Endometrial microvascular endothelial cells (primary cell): ENCODE data around the gene ARHGEF4. TPM values are rescaled to one million over a fixed set of nuclear protein-coding genes. Genes with fewer than 3 reads are reported as not detected.
"Not testable (repeated sequence)": the region's sequence is repeated elsewhere in the genome, so short reads cannot be mapped to it uniquely, and the experiment has no call there.

Experiments used
- in situ Hi-C: cut with HindIII; loops from 2 replicates; pipeline ENCODE4 v1.10.0; 2017; ENCODE audit warnings: low sequenced_read_pairs, low pct_unique_long_range_greater_than_20kb; ENCODE audit errors: inconsistent ontology term
- total RNA-seq: library from RNA; depleted of rRNA; stranded (reverse); fragments of >200 nt; gene quantifications from one replicate; pipeline ENCODE4 v1.2.3, GENCODE V29; 2015; ENCODE audit errors: inconsistent ontology term

Gene ARHGEF4
- total RNA-seq, 1 donor from 2014 or later = not detected

- in situ Hi-C loops = no loop called here
Measured at GRCh38 chr2:131049150-131049718, 212.5 kb downstream of the ARHGEF4 start.

DNA sequence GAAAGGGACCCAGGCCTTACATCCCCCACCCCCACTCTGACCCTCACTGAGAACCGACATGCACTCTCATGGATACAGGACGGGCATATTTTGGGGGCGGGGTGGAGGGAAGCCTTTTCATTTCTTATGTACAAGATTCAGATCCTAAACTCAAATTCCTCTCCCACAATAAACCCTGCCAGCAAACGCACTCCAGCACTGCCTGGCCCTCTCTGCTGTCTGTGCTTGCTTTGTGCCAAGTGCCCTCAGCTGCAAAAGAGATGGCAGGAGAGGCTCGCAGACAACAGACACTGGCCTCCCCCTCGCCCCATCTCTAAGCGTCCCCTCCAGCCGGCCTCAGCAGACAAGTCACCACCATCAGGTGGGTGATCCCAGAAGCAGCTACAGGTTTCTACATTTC lies 214.2 kb downstream of the ARHGEF4 start:
- in situ Hi-C loops = no loop called here

DNA sequence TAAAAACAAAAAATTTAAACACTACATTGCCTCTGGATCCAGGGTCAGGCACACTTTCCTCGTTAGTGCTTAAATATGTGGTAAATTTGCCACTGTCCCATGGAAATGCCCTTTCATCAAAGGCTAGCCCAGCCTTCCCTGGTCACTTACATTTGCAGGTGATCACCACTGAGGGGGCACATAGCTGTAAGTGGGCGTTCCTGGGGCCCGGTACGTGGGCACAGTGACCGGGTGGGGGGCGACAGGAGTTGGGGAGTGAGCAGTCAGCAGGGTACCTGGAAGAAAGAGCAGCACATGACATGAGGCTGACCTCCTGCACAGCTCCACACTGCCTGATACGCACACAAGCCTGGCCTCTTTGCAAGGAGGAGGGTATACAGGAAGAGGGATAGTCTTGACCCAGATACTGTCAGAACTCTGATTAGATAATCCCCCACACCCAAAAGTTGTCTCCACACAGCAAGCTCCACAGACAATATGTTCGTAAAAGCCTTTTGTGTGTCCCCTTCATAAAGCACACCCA lies 216.1 kb downstream of the ARHGEF4 start:
- in situ Hi-C loops = no loop called here

GRCh38 chr2:131054488-131054887 lies 217.8 kb downstream of the ARHGEF4 start:
- in situ Hi-C loops = no loop called here

- in situ Hi-C loops = no loop called here
Measured at GRCh38 chr2:131055169-131056065, 218.7 kb downstream of the ARHGEF4 start.

DNA sequence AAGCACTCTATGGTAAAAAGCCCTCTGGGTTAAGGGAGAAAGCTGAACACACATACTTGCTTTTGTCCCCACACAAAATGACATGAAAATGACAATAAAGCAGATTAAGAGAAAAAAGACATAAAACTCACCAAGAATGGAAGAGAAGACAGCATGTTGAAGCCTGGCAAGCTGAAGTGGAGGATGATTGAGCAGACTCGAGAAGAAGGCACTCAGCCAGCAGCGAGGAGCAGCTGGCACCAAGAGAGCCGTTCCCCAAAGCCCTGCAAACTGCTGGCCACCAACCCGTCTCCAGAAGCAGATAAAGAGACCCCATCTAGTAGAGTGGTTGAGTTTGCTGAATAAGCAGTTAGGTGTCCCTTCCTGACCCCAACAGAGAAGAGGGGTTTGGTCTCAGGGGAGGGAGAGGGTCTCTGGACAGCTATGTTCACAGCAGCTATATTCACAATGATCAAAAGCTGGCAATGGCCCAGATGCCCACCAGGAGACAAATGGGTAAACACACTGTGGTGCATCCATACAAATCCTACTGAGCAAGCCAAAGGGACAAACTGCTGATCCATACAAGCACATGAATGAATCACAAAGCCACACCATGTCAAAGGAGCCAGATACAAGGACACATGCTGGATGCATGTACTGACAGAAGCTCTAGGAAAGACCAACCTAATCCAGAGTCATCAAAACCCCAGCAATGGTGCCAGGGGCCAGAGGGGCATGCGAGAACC lies 219.7 kb downstream of the ARHGEF4 start:
- in situ Hi-C loops = no loop called here

GRCh38 chr2:131056932-131057287 lies 220.2 kb downstream of the ARHGEF4 start:
- in situ Hi-C loops = no loop called here

DNA sequence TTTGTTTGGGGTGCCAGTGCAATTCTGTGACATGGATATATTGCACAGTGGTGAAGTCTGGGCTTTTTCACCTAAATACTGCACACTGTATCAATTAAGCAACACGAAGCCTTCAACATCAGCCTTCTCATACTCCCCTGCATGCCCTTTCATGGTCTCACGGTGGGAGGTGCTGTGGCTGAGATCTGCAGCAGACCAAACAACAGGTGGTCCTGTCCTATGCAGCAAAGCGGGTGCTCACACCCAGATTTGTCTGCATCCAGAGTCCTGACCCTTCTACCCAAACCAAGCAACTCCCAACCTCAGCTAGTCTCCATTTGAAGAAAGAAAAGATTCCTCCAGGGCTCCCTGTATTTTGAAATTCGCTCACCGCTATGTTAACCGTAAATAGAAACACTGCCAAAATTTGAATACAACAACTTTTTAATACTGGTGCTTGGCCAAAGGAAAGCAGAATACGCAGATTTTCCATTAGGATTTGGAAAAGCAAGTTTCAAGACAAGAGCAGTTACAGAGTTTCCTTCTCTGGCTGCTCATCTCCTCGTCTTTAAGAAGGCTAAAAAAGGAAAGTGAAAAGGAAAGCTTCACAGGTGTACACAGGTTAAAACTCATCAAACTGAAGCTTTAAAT lies 221.6 kb downstream of the ARHGEF4 start:
- in situ Hi-C loops = no loop called here

DNA sequence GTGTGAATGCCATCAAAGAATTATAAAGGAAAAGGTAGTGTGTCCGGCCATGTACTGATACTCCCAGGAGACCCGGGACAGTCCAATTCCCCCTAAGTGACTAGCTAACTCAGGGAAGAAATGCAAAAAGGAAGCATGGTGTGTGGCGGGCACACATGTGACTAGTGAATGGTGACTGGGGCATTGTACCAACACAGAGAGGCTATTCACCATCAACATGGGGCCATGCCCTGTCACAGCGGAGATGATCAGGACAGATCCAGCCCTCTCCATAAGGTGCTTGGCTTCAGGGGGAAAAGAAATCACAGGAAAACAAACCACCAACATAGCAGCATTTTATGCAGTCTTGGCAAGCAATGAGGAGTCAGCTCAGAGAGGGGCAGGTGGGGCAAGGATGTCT lies 222.2 kb downstream of the ARHGEF4 start:
- in situ Hi-C loops = no loop called here

DNA sequence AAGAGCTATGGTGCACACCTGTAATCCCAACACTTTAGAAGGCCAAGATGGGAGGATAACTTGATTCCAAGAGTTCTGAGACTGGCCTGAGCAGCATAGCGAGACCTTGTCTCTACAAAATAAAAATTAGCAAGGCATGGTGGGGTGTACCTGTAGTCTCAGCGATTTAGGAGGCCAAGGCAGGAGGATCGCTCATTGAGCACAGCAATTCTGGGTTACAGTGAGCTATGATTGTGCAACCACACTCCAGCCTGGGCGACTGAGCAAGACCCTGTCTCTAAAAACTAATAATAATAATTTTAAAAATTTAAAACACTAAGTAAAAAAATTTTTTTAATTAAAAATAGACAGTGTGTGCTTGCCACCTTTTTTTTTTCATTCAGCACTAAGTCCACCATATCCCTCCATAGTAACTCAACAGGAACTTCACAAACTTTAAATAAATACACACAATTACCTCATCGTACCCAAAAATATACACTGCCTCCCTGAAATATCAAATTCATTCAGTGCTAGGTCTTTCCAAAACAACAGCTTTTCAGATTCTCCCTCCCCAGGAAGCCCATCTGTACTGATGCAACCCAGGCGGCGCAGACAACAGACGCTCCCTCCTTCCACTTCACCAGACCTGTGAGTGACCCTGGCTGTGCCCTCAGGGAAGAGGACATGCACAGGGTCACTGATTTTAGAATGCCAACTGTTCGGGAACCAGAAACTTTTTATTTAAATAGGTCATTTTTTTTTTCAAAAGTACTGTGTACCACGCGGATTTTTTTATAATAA lies 227.0 kb downstream of the ARHGEF4 start:
- in situ Hi-C loops = no loop called here

GRCh38 chr2:131064589-131065512 lies 228.1 kb downstream of the ARHGEF4 start:
- in situ Hi-C loops = no loop called here

GRCh38 chr2:131067465-131068125 lies 230.9 kb downstream of the ARHGEF4 start:
- in situ Hi-C loops = no loop called here

DNA sequence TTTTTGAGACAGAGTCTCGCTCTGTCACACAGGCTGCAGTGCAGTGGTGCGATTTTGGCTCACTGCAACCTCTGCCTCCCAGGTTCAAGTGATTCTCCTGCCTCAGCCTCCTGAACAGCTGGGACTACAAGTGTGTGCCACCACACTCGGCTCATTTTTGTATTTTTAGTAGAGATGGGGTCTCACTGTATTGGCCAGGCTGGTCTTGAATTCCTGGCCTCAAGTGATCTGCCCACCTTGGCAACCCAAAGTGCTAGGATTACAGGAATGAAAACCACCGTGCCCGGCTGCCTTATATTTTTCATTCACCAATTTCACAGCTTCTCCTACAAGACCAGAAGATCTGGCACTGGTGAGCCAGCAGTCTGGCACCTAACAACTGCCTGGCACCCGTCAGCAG lies 231.5 kb downstream of the ARHGEF4 start:
- in situ Hi-C loops = not testable (repeated sequence)

DNA sequence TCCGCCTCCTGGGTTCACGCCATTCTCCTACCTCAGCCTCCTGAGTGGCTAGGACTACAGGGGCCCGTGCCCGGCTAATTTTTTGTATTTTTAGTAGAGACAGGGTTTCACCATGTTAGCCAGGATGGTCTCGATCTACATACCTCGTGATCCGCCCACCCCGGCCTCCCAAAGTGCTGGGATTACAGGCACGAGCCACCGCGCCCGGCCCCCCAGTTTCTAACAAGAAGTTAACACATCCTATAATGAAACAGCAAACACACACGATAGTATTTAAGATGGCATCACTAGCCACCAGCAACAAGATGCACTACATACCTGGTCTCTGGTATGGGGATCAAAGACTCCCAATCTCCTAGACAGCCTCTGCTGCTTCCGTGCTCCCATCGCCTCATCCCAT lies 238.9 kb downstream of the ARHGEF4 start:
- in situ Hi-C loops = not testable (repeated sequence)

- in situ Hi-C loops = no loop called here
Measured at GRCh38 chr2:131076707-131077106, 240.0 kb downstream of the ARHGEF4 start.

DNA sequence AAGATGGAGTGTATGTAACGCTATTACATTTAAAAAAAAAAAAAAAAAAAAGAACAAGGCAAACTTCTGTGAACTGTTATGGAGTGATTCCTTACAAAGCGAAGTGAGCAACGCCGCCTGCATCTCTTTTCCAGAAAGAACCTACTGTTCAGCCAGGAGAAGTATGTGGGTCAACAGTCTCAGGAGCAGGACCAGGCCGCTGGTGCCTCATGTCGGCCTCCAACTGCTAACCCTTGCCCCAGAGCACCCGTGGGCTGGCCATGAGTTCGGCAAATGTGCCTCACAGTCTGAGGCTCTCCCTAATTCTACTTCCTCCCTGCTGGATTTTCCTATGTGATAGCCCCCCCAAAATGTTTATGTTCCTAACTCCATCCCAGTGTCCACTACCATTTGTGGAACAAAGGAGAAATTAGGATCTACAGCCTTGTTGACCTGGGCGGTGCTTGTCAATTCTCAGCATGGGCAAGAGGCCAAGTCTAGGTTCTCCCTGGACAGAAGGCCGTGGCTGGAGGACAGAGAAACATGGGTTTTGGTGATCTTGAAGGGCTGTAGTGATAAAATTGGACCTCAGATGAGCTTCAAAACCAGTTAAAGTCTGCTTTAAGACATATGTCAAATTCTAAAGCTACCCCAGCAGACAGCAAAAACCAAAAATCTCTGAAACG lies 240.6 kb downstream of the ARHGEF4 start:
- in situ Hi-C loops = no loop called here

- in situ Hi-C loops = no loop called here
Measured at GRCh38 chr2:131077966-131078365, 241.3 kb downstream of the ARHGEF4 start.
